Colonic mucosa (tissue), 4 donors: ENCODE results near the gene NPVF. TPM values are rescaled to one million over a fixed set of nuclear protein-coding genes. Genes with fewer than 3 reads are reported as not detected.

Source experiments
- DNase-seq: peaks from one replicate; pipeline ENCODE4 v3.0.0-alpha.2; 2020
- H3K27ac ChIP-seq: fragments of 200-600 bp; one replicate; pipeline ENCODE4 v1.8.0; 2021
- H3K27me3 ChIP-seq: fragments of 200-600 bp; one replicate; pipeline ENCODE4 v1.8.0; 2021
- H3K36me3 ChIP-seq: fragments of 200-600 bp; one replicate; pipeline ENCODE4 v1.8.0; 2021
- H3K4me1 ChIP-seq: fragments of 200-600 bp; one replicate; pipeline ENCODE4 v1.8.0; 2021; ENCODE audit warnings: mild to moderate bottlenecking
- H3K4me3 ChIP-seq: fragments of 200-600 bp; one replicate; pipeline ENCODE4 v1.8.0; 2021
- H3K9ac ChIP-seq, 2 donors: one replicate each; pipeline ENCODE4 v1.7.0; 2013; ENCODE audit warnings: control low read depth in 2 of 2, low read depth in 2 of 2, low read length in 2 of 2
- H3K9me3 ChIP-seq: fragments of 200-600 bp; one replicate; pipeline ENCODE4 v1.8.0; 2021
- CTCF ChIP-seq: fragments of 200-600 bp; IDR thresholded peaks from one replicate; pipeline ENCODE4 v1.8.0; 2022; ENCODE audit warnings: antibody characterized with exemption, mild to moderate bottlenecking
- intact Hi-C: fragments of 100-400 bp; cut with DNase I; formaldehyde crosslinking; loops from one replicate; pipeline ENCODE4 v1.14.1; 2022
- total RNA-seq, 2 donors: library from RNA; stranded (reverse); fragmentation: NEBNext Ultra II Directional in 1 of 2; extraction: Animal tissue kit (Norgen Biotek cat#: 25700) in 1 of 2; gene quantifications; one replicate each; pipeline ENCODE4 v1.2.1, GENCODE V29; 2021
- donor health status: healthy.
- donor health status: DM: no; HTN: no; CAD: no.
- donor health status: DM: no; HTN: no; CAD: no.

Gene NPVF
- total RNA-seq, 2 donors from 2014 or later, result not detected

GRCh38 chr7:25186436-25186835 is 41.9 kb downstream of the NPVF start:
- no peaks in the 10 kb centered on the region for H3K36me3 ChIP-seq
- H3K4me3 ChIP-seq, result no peak overlapping the region
- H3K27ac ChIP-seq, result no peak overlapping the region
- H3K9me3 ChIP-seq, result no peaks in the 10 kb centered on the region
- H3K27me3 ChIP-seq, result no peaks in the 10 kb centered on the region
- no peak for DNase-seq
- TF ChIP-seq CTCF, result no peak
- no peaks in the 10 kb centered on the region for H3K4me1 ChIP-seq
- intact Hi-C loops, result no loop called here
- no peak overlapping the region for H3K9ac ChIP-seq

GRCh38 chr7:25181532-25181931 is 46.8 kb downstream of the NPVF start:
- Histone ChIP-seq H3K4me1 (peaks cover 3% of the 10 kb centered on the region), H3K27me3 (no peaks in the 10 kb centered on the region), H3K27ac (no peak overlapping the region), H3K4me3 (no peak overlapping the region), H3K9me3 (no peaks in the 10 kb centered on the region), H3K9ac (no peak overlapping the region), H3K36me3 (no peaks in the 10 kb centered on the region)
- intact Hi-C loops, result loop anchor here (5.0 kb wide), 1 partner anchor 36 kb away; no protein-coding TSS in a partner anchor
- TF ChIP-seq CTCF, result no peak
- no peak for DNase-seq

- intact Hi-C loops, result loop anchor here (5.0 kb wide), 1 partner anchor 36 kb away; no protein-coding TSS in a partner anchor
- no peak overlapping the region for H3K27ac ChIP-seq
- no peak overlapping the region for H3K4me3 ChIP-seq
Measured at GRCh38 chr7:25180946-25181345, 47.3 kb downstream of the NPVF start.

GRCh38 chr7:25180592-25180923 is 47.7 kb downstream of the NPVF start:
- Histone ChIP-seq H3K27ac (peak overlapping the region; percentile 13), H3K27me3 (no peaks in the 10 kb centered on the region), H3K36me3 (no peaks in the 10 kb centered on the region), H3K9me3 (no peaks in the 10 kb centered on the region), H3K9ac (peak overlapping the region; percentile 48 to 67), H3K4me1 (peaks cover 3% of the 10 kb centered on the region), H3K4me3 (peak overlapping the region; percentile 55)
- intact Hi-C loops, result loop anchor here (5.0 kb wide), 1 partner anchor 37 kb away; no protein-coding TSS in a partner anchor
- no peak for DNase-seq
- TF ChIP-seq CTCF, result no peak

More at GRCh38 chr7:25180946-25181345, 47.3 kb downstream of the NPVF start:
- Histone ChIP-seq H3K9ac (peak overlapping the region in 1 of 2 donors; percentile 48), H3K9me3 (no peaks in the 10 kb centered on the region), H3K4me1 (peaks cover 3% of the 10 kb centered on the region), H3K27me3 (no peaks in the 10 kb centered on the region), H3K36me3 (no peaks in the 10 kb centered on the region)
- TF ChIP-seq CTCF, result no peak
- no peak for DNase-seq

GRCh38 chr7:25179771-25180591 is 48.3 kb downstream of the NPVF start:
- no peaks in the 10 kb centered on the region for H3K36me3 ChIP-seq
- H3K4me1 ChIP-seq, result peaks cover 3% of the 10 kb centered on the region
- intact Hi-C loops, result loop anchor here (5.0 kb wide), 1 partner anchor 37 kb away; no protein-coding TSS in a partner anchor
- no peaks in the 10 kb centered on the region for H3K9me3 ChIP-seq
- peak overlapping the region; percentile 55 for H3K4me3 ChIP-seq
- DNase-seq, result peak; percentile 97
- peak overlapping the region; percentile 86 to 87 for H3K9ac ChIP-seq
- no peaks in the 10 kb centered on the region for H3K27me3 ChIP-seq
- H3K27ac ChIP-seq, result peak overlapping the region; percentile 46
- TF ChIP-seq CTCF, result peak; percentile 82
